SKM-1 (cell line): ENCODE results near the gene PBOV1.
"Not testable (repeated sequence)": the region's sequence is repeated elsewhere in the genome, so short reads cannot be mapped to it uniquely, and the experiment has no call there.

Source experiments
- DNase-seq: peaks from one replicate; lab custom pipeline; 2025; ENCODE audit not compliant: unreplicated experiment; lab: John Stamatoyannopoulos, UW

PBOV1 gene

DNA sequence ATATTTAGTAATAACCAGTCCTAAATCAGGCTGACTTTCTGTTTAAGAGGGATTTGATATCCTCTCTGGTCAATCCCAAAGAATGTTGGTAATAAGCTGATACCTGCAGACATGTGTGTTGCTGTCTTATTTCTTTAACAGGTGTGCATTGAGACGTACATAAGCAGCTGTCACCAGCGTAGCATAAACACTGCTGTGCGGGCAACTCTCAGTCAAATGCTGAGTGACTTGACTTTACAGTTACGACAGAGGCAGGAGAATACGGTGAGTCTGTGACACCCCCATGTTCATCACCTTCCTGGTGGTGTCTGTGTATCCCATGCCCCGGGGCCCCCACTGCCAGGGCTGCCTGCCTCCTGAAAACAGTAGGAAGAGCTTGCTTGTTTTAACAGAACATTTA, 20.1 kb upstream of the PBOV1 start:
- DNase-seq: no peak

DNA sequence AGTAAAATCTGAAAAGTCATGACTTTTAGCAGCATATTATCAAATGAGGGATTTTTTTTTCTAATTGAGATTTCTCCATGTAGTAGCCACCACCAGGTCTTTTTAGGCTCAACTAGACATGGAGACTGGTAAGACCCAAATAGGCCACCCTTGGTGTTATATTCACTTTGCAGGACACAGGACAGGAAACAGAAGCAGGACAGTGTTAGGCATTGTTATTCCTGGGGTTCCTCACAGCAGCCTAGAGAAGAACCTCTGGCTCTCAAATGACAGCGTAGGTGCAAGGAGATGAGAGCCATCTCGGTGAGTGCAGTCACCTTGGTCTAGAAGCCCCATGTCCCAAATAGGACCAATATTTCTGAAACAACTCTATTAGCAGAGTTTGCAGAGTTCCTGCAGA, 19.2 kb upstream of the PBOV1 start:
- no peak for DNase-seq

DNA sequence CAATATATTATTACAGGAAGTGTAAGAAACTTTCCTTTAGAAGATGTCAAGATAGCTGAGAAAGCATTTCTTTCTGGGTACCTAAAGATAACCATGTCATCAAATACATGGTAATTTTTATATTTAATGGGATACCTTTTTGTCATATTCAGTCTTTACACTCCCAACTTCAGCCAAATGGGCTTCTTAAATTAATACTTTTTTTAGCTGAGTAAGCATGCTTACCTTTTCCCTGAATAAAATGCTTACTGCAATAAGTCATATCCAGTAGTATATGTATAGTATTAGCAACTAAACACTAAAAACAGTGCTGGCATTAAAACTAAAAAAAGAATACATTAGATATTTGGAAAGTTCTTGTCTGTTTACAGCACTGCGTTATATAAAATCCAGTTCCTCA, 17.4 kb upstream of the PBOV1 start:
- DNase-seq: no peak

DNA sequence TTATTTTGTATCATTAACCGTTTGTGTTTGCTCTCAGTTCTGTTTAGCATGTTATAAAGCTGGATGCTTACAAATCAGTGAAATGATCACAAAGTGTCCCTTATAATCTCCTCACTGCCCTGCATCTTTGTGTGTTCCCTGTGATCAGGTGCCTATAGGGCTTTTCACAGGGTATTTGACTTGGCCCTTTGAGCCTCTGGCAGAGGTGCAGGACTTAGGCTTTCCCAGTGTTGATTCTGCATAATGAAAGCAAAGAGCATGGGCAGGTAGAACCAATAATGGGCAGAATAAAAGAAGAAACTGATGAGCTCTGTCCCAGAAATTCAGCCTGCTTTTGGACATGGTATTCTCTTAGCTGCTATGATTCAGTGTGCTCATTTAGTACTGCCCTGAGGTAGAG, 16.9 kb upstream of the PBOV1 start:
- no peak for DNase-seq

DNA sequence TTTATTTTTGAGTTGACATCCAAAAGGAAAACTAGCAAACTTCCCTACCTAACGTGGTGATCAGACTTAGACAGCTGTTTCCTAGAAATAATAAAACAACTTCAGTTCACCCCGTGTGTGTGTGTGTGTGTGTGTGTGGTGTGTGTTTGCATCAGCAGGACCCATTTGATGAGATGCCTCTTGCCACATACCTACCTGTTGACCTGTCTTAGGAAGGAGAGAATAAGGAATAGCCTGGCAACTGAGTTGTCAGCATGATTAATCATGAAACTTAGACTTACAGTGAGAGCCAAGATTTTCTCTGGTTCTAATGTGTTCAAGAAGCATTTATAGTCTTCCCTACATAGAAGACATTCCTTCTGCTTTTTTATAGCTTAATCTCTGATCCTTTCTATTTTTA, 16.1 kb upstream of the PBOV1 start:
- no peak for DNase-seq

DNA sequence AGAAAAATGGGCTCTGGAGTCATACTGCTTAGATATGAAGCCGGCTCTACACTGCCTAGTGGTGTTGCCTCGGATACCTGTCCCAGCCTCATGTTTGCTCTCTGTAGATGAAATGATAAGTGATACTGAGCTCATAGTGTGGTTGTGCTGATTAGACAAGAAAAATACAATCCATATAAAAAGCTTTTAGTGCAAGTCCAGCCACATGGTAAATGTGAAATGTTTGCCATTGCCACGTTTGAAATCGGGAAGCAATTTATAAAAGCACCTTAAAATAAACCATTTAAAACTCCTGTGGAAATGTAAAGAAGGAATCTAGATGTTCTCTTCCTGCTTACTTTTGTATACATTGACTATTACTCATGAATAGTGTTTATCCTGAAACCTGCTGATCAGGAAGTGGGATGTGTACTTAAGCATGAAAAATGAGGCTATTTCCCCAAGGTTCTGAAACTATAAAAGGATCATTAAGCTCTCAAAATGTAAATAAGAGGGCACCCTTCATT, 13.1 kb upstream of the PBOV1 start:
- no peak for DNase-seq

DNA sequence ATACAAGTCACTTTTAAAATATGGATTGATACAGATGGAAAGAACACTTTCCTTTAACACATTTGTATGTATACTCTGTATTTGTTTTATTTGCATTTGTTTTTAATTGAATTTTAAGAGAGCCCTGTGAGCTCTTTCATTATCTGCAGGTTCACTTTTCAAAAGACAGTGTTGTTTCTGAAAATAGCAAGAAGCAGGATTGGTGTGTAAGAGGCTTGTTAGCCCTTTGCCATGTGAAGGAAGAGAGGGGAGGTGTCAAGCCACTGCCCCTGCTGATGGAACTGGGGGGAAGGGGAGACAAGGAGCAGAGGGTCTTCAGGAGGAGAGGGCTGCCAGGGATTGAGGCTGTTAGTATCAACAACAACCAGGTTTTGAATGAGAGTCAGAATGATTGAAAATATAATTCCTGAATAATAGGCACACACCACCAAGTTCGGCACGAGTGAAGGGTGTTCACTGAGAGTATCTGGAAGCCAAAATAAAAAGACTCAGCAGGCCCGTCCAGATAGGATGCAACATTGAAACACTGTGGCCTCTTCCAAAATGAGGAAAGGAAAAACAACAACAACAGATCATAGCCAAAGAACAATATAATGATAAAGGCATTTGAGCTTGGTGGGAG, 12.6 kb upstream of the PBOV1 start:
- no peak for DNase-seq

- DNase-seq: no peak
Observed at GRCh38 chr6:138230221-138230620, 11.9 kb upstream of the PBOV1 start.

- DNase-seq: no peak
Observed at GRCh38 chr6:138229663-138230179, 11.4 kb upstream of the PBOV1 start.

- DNase-seq: no peak
Observed at GRCh38 chr6:138229072-138229471, 10.8 kb upstream of the PBOV1 start.

GRCh38 chr6:138227316-138227781, 9.1 kb upstream of the PBOV1 start:
- no peak for DNase-seq

DNA sequence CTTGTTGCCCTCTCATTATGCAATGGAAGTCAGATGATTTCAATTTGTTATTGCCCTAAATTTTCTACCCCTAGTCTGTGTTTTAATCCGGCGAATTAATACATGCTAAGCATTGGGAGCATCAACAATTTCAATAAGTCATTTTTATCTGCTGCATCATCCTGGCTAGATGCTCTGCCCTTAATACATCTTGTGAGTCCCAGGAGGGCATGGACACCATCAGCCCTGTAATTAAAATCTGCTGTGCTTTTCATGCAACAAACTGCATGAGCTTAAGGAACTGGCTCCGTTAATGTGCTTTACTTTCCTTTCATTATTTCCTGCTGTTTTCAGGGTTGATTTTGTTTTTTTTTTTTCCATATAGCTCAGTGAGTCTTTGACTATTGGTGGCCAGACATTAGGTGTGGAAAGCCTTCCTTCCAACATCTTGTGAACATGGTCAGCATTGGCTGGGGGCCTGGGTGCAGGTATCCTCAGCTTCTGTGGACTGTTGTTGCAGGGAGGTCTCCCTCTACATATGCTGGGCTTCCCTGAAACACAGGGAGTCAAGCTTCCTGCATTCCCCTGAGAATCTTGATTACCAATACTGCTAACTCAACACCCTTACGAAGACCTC, 8.5 kb upstream of the PBOV1 start:
- no peak for DNase-seq

DNA sequence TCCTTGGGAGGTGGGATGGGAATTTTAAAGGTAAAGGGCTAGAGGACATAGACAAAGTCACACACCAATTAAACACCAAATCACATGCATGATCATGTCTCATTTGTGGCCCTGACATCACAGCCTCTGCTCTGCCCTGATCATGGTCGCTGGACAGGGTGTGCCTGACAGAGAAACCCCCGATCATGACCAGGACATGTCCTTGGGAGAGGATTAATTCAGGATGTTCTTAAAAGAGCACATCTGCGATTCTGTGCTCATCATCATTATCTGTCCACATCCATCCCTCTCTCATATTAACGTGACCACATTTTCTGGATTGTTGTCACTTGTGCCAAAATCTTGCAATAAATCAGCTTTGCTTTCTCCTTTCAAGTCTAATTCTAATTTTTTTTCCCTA, 7.7 kb upstream of the PBOV1 start:
- no peak for DNase-seq

- DNase-seq: no peak
Observed at GRCh38 chr6:138222901-138223546, 4.7 kb upstream of the PBOV1 start.

DNA sequence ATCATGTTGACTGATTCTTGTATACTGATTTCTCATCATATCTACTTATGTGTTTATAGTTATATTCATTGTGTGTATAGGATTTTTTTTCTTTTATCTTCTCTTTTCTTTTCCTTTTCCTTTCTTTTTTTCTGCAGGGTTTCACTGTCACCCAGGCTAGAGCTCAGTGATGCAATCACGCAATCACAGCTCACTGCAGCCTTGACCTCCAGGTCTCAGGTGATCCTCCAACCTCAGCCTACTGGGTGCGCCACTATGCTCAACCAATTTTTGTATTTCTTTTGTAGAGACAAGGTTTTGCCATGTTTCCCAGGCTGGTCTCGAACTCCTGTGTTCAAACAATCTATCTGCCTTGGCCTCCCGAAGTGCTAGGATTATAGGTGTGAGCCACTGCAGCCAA, 1.6 kb upstream of the PBOV1 start:
- DNase-seq: no peak

- DNase-seq: no peak
Observed at GRCh38 chr6:138219398-138219797, 1.1 kb upstream of the PBOV1 start.

GRCh38 chr6:138215093-138215782, 3.1 kb downstream of the PBOV1 start:
- no peak for DNase-seq

GRCh38 chr6:138212530-138212929, 5.8 kb downstream of the PBOV1 start:
- DNase-seq: not testable (repeated sequence)

- DNase-seq: no peak
Observed at GRCh38 chr6:138211601-138212000, 6.7 kb downstream of the PBOV1 start.

DNA sequence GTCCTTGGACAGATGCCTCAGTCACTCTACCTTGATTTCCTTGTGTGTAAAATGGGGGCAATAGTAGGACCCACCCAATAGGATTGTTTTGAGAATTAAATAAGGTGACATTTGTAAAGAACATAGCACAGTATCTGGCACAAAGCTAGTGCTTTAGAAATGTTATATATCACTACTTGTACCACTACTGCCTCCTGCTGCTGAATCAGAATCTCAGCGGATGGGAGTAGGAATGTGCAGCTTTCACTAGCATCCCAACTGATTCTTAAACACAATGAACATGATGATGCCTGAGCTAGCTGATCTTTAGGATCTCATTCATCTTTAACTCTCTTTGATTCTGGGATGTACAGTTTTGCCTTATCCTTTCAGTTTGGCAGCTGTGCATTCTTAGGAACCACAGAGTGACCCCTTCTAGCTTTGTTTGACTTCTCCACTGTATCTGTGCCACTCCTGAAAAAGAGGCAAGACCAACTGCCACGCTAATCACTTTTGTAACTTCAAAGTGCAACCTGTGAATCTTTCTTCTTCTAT, 7.2 kb downstream of the PBOV1 start:
- no peak for DNase-seq

- DNase-seq: no peak
Observed at GRCh38 chr6:138206862-138207261, 11.4 kb downstream of the PBOV1 start.
